Progenitor cell of endocrine pancreas (in vitro differentiated cells): ENCODE results near the gene M1AP. TPM values are rescaled to one million over a fixed set of nuclear protein-coding genes. Genes with fewer than 3 reads are reported as not detected.

ENCODE experiments used
- DNase-seq: peaks from one replicate; pipeline ENCODE4 v3.0.0; 2021; ENCODE audit warnings: low spot score; ENCODE audit not compliant: unreplicated experiment
- H3K27ac Mint-ChIP-seq: 2 replicates; pipeline ENCODE4 v1.8.0; 2021; ENCODE audit warnings: mild to moderate bottlenecking, moderate library complexity, mixed read lengths
- H3K27me3 Mint-ChIP-seq: 2 replicates; pipeline ENCODE4 v1.8.0; 2021; ENCODE audit warnings: mixed read lengths
- H3K36me3 Mint-ChIP-seq: 2 replicates; pipeline ENCODE4 v1.8.0; 2022; ENCODE audit warnings: mixed read lengths; ENCODE audit not compliant: insufficient read depth
- H3K4me1 Mint-ChIP-seq: 2 replicates; pipeline ENCODE4 v1.8.0; 2021; ENCODE audit warnings: low read depth, mixed read lengths
- H3K4me3 Mint-ChIP-seq: 2 replicates; pipeline ENCODE4 v1.8.0; 2021; ENCODE audit warnings: low read depth, mild to moderate bottlenecking, moderate library complexity, mixed read lengths
- H3K9me3 Mint-ChIP-seq: 2 replicates; pipeline ENCODE4 v1.8.0; 2021; ENCODE audit warnings: low read depth, mixed read lengths
- CTCF ChIP-seq: fragments of 200-600 bp; sonication (generic); IDR thresholded peaks from one replicate; pipeline ENCODE4 v1.5.0; 2021; ENCODE audit warnings: antibody characterized with exemption, mild to moderate bottlenecking; ENCODE audit not compliant: unreplicated experiment
- total RNA-seq: library from RNA; stranded (reverse); gene quantifications from 2 replicates; pipeline ENCODE4 v1.2.1, GENCODE V29; 2021

M1AP gene
- total RNA-seq, 1 donor from 2014 or later: 2.5 TPM

GRCh38 chr2:74617122-74617521, 31.0 kb downstream of the M1AP start:
- Mint-ChIP-seq H3K27me3 (no peaks in the 10 kb centered on the region), H3K4me3 (no peak overlapping the region), H3K36me3 (no peaks in the 10 kb centered on the region), H3K27ac (no peak overlapping the region), H3K4me1 (no peaks in the 10 kb centered on the region), H3K9me3 (no peaks in the 10 kb centered on the region)
- TF ChIP-seq CTCF: no peak
- no peak for DNase-seq

GRCh38 chr2:74606927-74607326, 41.2 kb downstream of the M1AP start:
- peaks cover 11% of the 10 kb centered on the region for H3K9me3 Mint-ChIP-seq
- no peaks in the 10 kb centered on the region for H3K36me3 Mint-ChIP-seq
- H3K4me3 Mint-ChIP-seq: no peak overlapping the region
- peaks cover 16% of the 10 kb centered on the region for H3K27me3 Mint-ChIP-seq
- no peaks in the 10 kb centered on the region for H3K4me1 Mint-ChIP-seq
- H3K27ac Mint-ChIP-seq: no peak overlapping the region
- no peak for DNase-seq
- TF ChIP-seq CTCF: no peak

- Mint-ChIP-seq H3K27me3 (peaks cover 18% of the 10 kb centered on the region), H3K4me1 (no peaks in the 10 kb centered on the region), H3K9me3 (peaks cover 4% of the 10 kb centered on the region), H3K36me3 (no peaks in the 10 kb centered on the region), H3K27ac (no peak overlapping the region), H3K4me3 (no peak overlapping the region)
- no peak for DNase-seq
- no peak for TF ChIP-seq CTCF
Measured at GRCh38 chr2:74603282-74604000, 44.7 kb downstream of the M1AP start.

DNA sequence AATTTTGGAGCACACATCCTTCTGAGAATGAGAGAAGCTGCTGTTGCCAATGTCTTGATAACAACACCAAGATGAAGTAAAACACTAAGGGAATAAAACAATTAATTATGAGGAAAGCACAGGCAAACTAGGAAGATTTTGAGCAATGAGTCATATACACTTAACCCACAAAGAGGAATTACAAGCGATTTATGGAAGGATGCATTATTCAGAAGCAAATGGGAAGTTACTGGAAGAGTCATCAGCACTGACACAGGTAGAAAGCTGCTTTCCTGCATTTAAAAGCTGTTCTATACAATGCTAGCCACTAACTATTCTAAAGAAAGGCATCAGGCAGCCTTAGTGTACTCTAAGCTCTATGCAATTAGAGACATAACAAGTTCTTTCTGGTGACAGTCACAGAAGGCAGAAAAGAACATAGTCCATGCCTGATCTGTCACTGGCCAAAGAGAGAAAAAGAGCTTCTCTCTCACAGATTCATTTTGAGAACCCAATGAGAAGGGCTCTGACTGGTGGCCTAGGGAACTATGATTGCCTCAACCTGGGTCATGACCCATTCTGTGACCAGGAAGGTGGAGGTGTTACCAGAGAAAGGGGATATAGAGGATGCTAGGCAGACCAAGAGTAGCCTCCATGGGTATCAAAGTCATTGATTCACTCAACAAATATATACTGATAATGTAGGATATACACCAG, 45.4 kb downstream of the M1AP start:
- Mint-ChIP-seq H3K36me3 (no peaks in the 10 kb centered on the region), H3K4me1 (no peaks in the 10 kb centered on the region), H3K27ac (no peak overlapping the region), H3K9me3 (no peaks in the 10 kb centered on the region), H3K27me3 (peaks cover 18% of the 10 kb centered on the region), H3K4me3 (no peak overlapping the region)
- DNase-seq: no peak
- no peak for TF ChIP-seq CTCF

- no peak overlapping the region for H3K27ac Mint-ChIP-seq
- TF ChIP-seq CTCF: no peak
- no peaks in the 10 kb centered on the region for H3K4me1 Mint-ChIP-seq
Measured at GRCh38 chr2:74599676-74600075, 48.5 kb downstream of the M1AP start.

More at GRCh38 chr2:74599676-74600075, 48.5 kb downstream of the M1AP start:
- no peaks in the 10 kb centered on the region for H3K36me3 Mint-ChIP-seq
- no peak overlapping the region for H3K4me3 Mint-ChIP-seq
- H3K27me3 Mint-ChIP-seq: peaks cover 18% of the 10 kb centered on the region
- H3K9me3 Mint-ChIP-seq: no peaks in the 10 kb centered on the region
- no peak for DNase-seq
